HepG2 (cell line): ENCODE measurements around the gene PYGO2. TPM values are rescaled to one million over a fixed set of nuclear protein-coding genes. Genes with fewer than 3 reads are reported as not detected.
A peak's percentile ranks its signal among the peaks of the same experiment; 100 is the strongest.

Experiments used
- CENPBD1 ChIP-seq: sonication (generic); formaldehyde crosslinking; IDR thresholded peaks from 2 replicates; pipeline ENCODE4 v1.8.0; 2022; ENCODE audit warnings: missing genetic modification reagents, low read depth, mild to moderate bottlenecking, borderline replicate concordance
- EP300 ChIP-seq, 3 experiments: sonication (generic) in 1 of 3; formaldehyde crosslinking in 1 of 3; IDR thresholded peaks; 2 replicates each; pipeline versions ENCODE4 v1.5.1 to v1.6.1; 2011 to 2020; ENCODE audit warnings: low read depth in 2 of 3, low read length in 2 of 3, borderline replicate concordance in 1 of 3, improper control_type of control experiment in 1 of 3, mild to moderate bottlenecking in 1 of 3, missing genetic modification reagents in 1 of 3, moderate library complexity in 1 of 3
- FLYWCH1 ChIP-seq: sonication (generic); formaldehyde crosslinking; IDR thresholded peaks from 2 replicates; pipeline ENCODE4 v1.8.1; 2023; ENCODE audit warnings: mild to moderate bottlenecking, missing genetic modification reagents
- FOXA3 ChIP-seq: IDR thresholded peaks from 2 replicates; pipeline ENCODE4 v1.6.1; 2016; ENCODE audit warnings: missing genetic modification reagents, missing compliant biosample characterization
- FOXJ3 ChIP-seq: sonication (generic); formaldehyde crosslinking; IDR thresholded peaks from 2 replicates; pipeline ENCODE4 v1.4.0; 2020; ENCODE audit warnings: missing genetic modification reagents, mild to moderate bottlenecking, borderline replicate concordance
- HOXA3 ChIP-seq: sonication (generic); formaldehyde crosslinking; IDR thresholded peaks from 2 replicates; pipeline ENCODE4 v1.5.0; 2020; ENCODE audit warnings: missing genetic modification reagents
- MEIS2 ChIP-seq: sonication (generic); formaldehyde crosslinking; IDR thresholded peaks from 2 replicates; pipeline ENCODE4 v1.9.0; 2021; ENCODE audit warnings: mild to moderate bottlenecking, missing genetic modification reagents
- MTA1 ChIP-seq: sonication (generic); formaldehyde crosslinking; IDR thresholded peaks from 2 replicates; pipeline ENCODE4 v1.4.0; 2020; ENCODE audit warnings: missing genetic modification reagents, mild to moderate bottlenecking, borderline replicate concordance
- NAIF1 ChIP-seq: sonication (generic); formaldehyde crosslinking; IDR thresholded peaks from 2 replicates; pipeline ENCODE4 v1.5.0; 2020; ENCODE audit warnings: mild to moderate bottlenecking, missing genetic modification reagents, borderline replicate concordance
- NR0B2 ChIP-seq: sonication (generic); formaldehyde crosslinking; IDR thresholded peaks from 2 replicates; pipeline ENCODE4 v1.4.0; 2020; ENCODE audit warnings: mild to moderate bottlenecking, missing genetic modification reagents
- NRL ChIP-seq: sonication (generic); formaldehyde crosslinking; IDR thresholded peaks from 2 replicates; pipeline ENCODE4 v1.5.0; 2020; ENCODE audit warnings: missing genetic modification reagents, mild to moderate bottlenecking, moderate library complexity, borderline replicate concordance
- SALL1 ChIP-seq: sonication (generic); formaldehyde crosslinking; IDR thresholded peaks from 2 replicates; pipeline ENCODE4 v1.8.0; 2022; ENCODE audit warnings: mild to moderate bottlenecking, missing genetic modification reagents
- SAP130 ChIP-seq: IDR thresholded peaks from 2 replicates; pipeline ENCODE4 v1.6.1; 2016; ENCODE audit warnings: low read depth
- SOX5 ChIP-seq: IDR thresholded peaks from 2 replicates; pipeline ENCODE4 v1.6.1; 2016; ENCODE audit warnings: borderline replicate concordance
- ZBTB33 ChIP-seq: sonication (generic); formaldehyde crosslinking; IDR thresholded peaks from 2 replicates; pipeline ENCODE4 v1.4.0; 2020; ENCODE audit warnings: missing genetic modification reagents
- ZBTB44 ChIP-seq: sonication (generic); formaldehyde crosslinking; IDR thresholded peaks from 2 replicates; pipeline ENCODE4 v1.4.0; 2020; ENCODE audit warnings: missing genetic modification reagents
- ZNF331 ChIP-seq: sonication (generic); formaldehyde crosslinking; IDR thresholded peaks from 2 replicates; pipeline ENCODE4 v1.4.0; 2020; ENCODE audit warnings: missing genetic modification reagents
- ZNF34 ChIP-seq: sonication (generic); formaldehyde crosslinking; IDR thresholded peaks from 2 replicates; pipeline ENCODE4 v1.4.0; 2020; ENCODE audit warnings: mild to moderate bottlenecking, missing genetic modification reagents, borderline replicate concordance
- ZNF652 ChIP-seq: IDR thresholded peaks from 2 replicates; pipeline ENCODE4 v1.6.1; 2016; ENCODE audit warnings: low read depth, borderline replicate concordance
- polyA plus RNA-seq, 8 experiments: library from polyadenylated mRNA; depleted of rRNA in 3 of 8; stranded (reverse) in 7 of 8; unstranded in 1 of 8; fragments of >200 nt; fragmentation: Illumina TruSeq in 4 of 8; extraction: Trizol in 4 of 8; gene quantifications; 2 replicates each; pipeline versions ENCODE4 v1.2.1 to v1.2.3, GENCODE V29; 2011 to 2016; ENCODE audit warnings: low read depth in 4 of 8, missing spikeins in 1 of 8, mixed read lengths in 1 of 8; ENCODE audit not compliant: insufficient read depth in 1 of 8
- total RNA-seq, 5 experiments: library from RNA; depleted of rRNA; stranded (reverse); fragments of >200 nt; fragmentation: Illumina TruSeq; extraction: Trizol; gene quantifications; 2 replicates each; pipeline ENCODE4 v1.2.3, GENCODE V29; 2016; ENCODE audit warnings: low read depth in 1 of 5
- TF ChIP-seq, protein P1 (sequence below): sonication (generic); formaldehyde crosslinking; IDR thresholded peaks from 2 replicates; pipeline ENCODE4 v1.5.1; 2020; ENCODE audit warnings: missing genetic modification reagents, mild to moderate bottlenecking, borderline replicate concordance

PYGO2 gene
- total and polyA plus RNA-seq, 2 of the 13 experiments (the other 11 are each of a cell fraction or from before 2014, with no cell fraction given): 20.3 to 21.8 TPM

DNA sequence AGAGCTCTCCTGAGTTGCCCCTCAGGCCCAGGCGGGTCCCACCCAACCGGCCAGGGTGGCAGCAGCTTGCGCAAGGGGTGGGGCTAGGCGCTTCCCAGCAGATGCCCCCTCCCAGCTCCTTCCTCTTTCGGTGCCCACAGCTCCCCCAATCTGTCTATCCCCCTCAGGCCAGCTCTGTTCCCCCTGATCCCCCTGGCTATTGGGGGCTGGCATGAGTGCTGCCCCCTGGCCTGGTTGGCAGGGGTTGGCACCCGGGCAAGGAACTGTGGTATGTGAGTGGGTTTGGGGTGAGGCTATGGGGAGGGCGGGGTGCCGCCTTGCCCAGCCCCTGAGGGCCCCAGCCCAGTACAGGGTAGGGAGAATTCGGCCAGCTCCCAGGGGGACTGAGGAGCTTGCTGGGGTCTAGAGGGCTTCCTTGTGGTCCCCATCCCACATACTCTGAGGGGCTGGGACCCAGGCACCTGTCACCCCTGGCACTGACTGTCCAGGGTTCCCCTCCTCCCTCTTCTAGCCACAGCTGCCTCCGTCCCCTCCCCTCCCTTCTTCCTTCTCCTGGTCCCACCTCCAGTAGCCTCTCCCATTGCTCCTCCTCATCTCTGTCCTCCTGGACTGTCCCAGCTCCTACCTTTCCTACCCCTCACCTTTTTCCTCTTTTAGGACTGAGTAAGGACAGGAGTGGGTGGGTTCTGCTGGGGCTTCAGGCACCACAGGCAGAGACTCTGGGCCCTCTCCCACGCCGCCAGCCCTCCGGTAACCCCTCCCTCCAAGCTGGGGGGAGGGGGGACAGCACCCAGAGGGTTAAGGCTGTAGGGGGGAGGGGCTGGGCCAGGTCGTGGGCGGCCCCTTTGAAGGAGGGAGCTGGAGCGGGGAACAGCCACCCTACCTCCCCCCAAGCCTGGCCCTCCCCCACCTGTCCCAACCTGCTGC is 46.7 kb upstream of the PYGO2 start (continued):
- TF ChIP-seq CENPBD1 (CRISPR knock-in tag) (no peak), NRL (CRISPR knock-in tag) (peak; percentile 43; the same call in 1 of the 2 replicates), ZNF34 (CRISPR knock-in tag) (no peak), ZNF652 (CRISPR knock-in tag) (0 out of 2 replicates have a peak, but pooled peaks have one; percentile 43), FOXJ3 (CRISPR knock-in tag) (no peak), HOXA3 (CRISPR knock-in tag) (no peak), ZBTB44 (CRISPR knock-in tag) (no peak), SALL1 (no peak), FOXA3 (CRISPR knock-in tag) (no peak), SOX5 (no peak), MEIS2 (CRISPR knock-in tag) (no peak), FLYWCH1 (CRISPR knock-in tag) (no peak), NAIF1 (CRISPR knock-in tag) (no peak), EP300 (IDR thresholded peaks at IDR 0.05; ENCODE audit: low read depth in 2 of 2, low read length in 2 of 2) (no peak), EP300 (CRISPR knock-in tag; IDR thresholded peaks at IDR 0.05; ENCODE audit: borderline replicate concordance) (no peak), SAP130 (CRISPR knock-in tag) (no peak), ZNF331 (CRISPR knock-in tag) (no peak), NR0B2 (no peak), MTA1 (no peak), ZBTB33 (CRISPR knock-in tag) (0 out of 2 replicates have a peak, but pooled peaks have one; percentile 8)
- TF ChIP-seq, protein P1, sequence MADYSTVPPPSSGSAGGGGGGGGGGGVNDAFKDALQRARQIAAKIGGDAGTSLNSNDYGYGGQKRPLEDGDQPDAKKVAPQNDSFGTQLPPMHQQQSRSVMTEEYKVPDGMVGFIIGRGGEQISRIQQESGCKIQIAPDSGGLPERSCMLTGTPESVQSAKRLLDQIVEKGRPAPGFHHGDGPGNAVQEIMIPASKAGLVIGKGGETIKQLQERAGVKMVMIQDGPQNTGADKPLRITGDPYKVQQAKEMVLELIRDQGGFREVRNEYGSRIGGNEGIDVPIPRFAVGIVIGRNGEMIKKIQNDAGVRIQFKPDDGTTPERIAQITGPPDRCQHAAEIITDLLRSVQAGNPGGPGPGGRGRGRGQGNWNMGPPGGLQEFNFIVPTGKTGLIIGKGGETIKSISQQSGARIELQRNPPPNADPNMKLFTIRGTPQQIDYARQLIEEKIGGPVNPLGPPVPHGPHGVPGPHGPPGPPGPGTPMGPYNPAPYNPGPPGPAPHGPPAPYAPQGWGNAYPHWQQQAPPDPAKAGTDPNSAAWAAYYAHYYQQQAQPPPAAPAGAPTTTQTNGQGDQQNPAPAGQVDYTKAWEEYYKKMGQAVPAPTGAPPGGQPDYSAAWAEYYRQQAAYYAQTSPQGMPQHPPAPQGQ (CRISPR knock-in tag): no peak
